Kidney capillary endothelial cell (primary cell): ENCODE measurements around the gene LIMCH1.
A peak's percentile ranks its signal among the peaks of the same experiment; 100 is the strongest.

Experiments
- DNase-seq: peaks from one replicate; pipeline ENCODE4 v3.0.0-alpha.2; 2018; ENCODE audit warnings: low spot score

Gene LIMCH1

GRCh38 chr4:41602886-41603498 is 65.0 kb downstream of the LIMCH1 start:
- DNase-seq: no peak

- DNase-seq: no peak
Measured at GRCh38 chr4:41609851-41610250, 71.9 kb downstream of the LIMCH1 start.

- DNase-seq: no peak
Measured at GRCh38 chr4:41610474-41610873, 72.5 kb downstream of the LIMCH1 start.

GRCh38 chr4:41611124-41611838 is 73.3 kb downstream of the LIMCH1 start:
- DNase-seq: no peak

- DNase-seq: peak; percentile 19
Measured at GRCh38 chr4:41611881-41612871, 74.2 kb downstream of the LIMCH1 start.

GRCh38 chr4:41613386-41613785 is 75.4 kb downstream of the LIMCH1 start:
- no peak for DNase-seq

- DNase-seq: no peak
Measured at GRCh38 chr4:41613821-41614220, 75.9 kb downstream of the LIMCH1 start.

- no peak for DNase-seq
Measured at GRCh38 chr4:41614519-41614918, 76.6 kb downstream of the LIMCH1 start.

GRCh38 chr4:41619161-41619560 is 81.2 kb downstream of the LIMCH1 start:
- DNase-seq: no peak

- no peak for DNase-seq
Measured at GRCh38 chr4:41620594-41621256, 82.8 kb downstream of the LIMCH1 start.

GRCh38 chr4:41622787-41623186 is 84.8 kb downstream of the LIMCH1 start:
- no peak for DNase-seq

- no peak for DNase-seq
Measured at GRCh38 chr4:41624765-41625164, 86.8 kb downstream of the LIMCH1 start.

GRCh38 chr4:41625531-41625930 is 87.6 kb downstream of the LIMCH1 start:
- no peak for DNase-seq

GRCh38 chr4:41628936-41629335 is 91.0 kb downstream of the LIMCH1 start:
- no peak for DNase-seq

- no peak for DNase-seq
Measured at GRCh38 chr4:41631523-41631922, 93.6 kb downstream of the LIMCH1 start.

GRCh38 chr4:41632481-41633073 is 94.6 kb downstream of the LIMCH1 start:
- DNase-seq: no peak

GRCh38 chr4:41633321-41633720 is 95.4 kb downstream of the LIMCH1 start:
- no peak for DNase-seq

GRCh38 chr4:41635441-41635840 is 97.5 kb downstream of the LIMCH1 start:
- no peak for DNase-seq

GRCh38 chr4:41638203-41638602 is 100.2 kb downstream of the LIMCH1 start:
- DNase-seq: no peak

- no peak for DNase-seq
Measured at GRCh38 chr4:41638866-41639265, 100.9 kb downstream of the LIMCH1 start.

- DNase-seq: no peak
Measured at GRCh38 chr4:41639291-41639690, 101.3 kb downstream of the LIMCH1 start.

- DNase-seq: no peak
Measured at GRCh38 chr4:41640906-41641305, 102.9 kb downstream of the LIMCH1 start.
